Measurements from ENCODE around the gene ADAMTS17.
"Not testable (repeated sequence)": the region's sequence is repeated elsewhere in the genome, so short reads cannot be mapped to it uniquely, and the experiment has no call there.

Gene ADAMTS17

DNA sequence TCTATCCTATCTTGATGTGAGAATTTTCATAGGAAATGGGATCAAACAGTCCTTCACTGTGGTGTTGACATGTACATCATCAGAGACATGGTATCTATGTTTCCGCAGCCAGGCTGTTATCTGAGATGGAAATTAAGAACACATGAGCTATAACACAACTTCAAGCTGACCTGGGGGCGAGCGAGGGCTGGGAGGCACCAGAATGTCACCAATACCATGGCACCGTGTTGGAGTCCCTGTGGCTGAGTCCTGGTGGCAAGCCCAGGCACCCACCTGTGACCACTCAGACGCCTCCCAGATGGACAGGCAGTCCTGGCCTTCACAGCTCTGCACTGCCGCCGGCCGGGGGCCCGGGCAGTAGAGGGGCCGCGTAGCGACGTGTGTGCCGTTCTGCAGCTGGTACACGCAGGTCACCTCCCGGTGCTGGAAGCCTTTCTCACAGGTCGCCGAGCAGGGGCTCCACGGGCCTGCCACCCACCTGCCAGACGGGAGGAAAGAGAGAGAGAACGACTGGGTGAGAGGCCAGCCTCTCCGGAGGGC lies 344.6 kb downstream of the ADAMTS17 start:
- DNase-seq (ENCODE audit: low spot score), result no peak

- DNase-seq (ENCODE audit: low spot score), result no peak
Measured at GRCh38 chr15:99996660-99997059, 345.1 kb downstream of the ADAMTS17 start.

DNA sequence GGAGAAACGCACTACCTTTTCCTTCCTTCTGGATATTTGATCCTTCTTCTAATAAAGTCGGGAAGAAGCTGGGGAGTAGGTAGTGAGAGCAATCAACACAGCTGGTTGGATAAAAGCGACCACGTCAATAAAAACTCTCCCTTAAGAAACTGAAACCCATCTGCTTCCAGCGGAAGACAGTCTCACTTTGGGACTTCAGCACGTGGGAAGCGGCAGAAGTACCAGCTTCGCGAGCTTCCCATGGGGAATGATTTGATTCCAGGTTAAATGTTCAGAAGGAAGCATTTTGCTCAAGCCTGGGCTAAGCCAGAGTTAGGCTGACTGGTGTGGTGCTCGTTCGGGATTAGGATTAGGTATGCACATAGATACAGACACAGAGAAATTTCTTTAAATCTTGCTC lies 346.2 kb downstream of the ADAMTS17 start:
- DNase-seq (ENCODE audit: low spot score), result no peak

DNA sequence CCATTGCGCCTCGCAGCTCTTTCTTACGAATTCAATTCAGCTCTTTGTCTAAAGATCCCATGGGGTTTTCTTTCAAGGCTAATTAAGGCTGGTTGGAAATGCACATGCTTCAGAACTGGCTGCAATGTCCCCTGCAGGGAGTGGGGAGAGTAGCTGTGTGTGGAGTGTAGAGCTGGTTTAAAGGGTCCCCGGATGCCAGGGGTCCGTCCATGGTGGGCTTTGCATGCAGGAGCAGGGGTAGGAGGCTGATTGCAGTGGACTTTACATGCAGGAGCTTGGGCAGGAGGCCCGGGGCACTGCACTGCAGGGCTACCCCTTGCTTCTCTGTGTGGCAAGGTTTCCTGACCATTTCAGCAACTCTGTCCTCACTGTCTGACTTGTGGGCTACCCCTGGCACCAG lies 346.9 kb downstream of the ADAMTS17 start:
- DNase-seq (ENCODE audit: low spot score), result no peak

DNA sequence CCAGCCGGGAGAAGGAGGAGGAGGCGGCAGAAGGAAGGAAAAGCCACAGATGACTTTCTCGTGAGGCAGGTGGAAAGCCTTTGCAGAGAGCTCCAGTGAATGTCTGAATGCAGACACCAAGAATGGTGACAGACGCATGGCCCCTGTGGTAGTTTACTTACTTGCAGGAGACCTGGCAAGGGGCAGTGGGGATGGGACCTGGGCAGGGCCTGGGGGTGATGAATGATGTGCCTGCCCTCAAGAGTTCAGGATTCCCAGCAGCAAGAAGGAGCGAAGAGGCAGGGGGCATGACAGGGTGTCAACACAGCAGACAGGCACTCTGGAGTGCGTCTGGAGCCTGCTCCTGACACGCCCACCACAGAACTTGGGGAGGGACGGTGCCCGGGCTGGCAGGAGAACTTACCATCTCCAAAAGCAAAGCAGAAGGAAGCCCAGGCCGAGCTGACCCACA lies 348.1 kb downstream of the ADAMTS17 start:
- no peak for DNase-seq (ENCODE audit: low spot score)

DNA sequence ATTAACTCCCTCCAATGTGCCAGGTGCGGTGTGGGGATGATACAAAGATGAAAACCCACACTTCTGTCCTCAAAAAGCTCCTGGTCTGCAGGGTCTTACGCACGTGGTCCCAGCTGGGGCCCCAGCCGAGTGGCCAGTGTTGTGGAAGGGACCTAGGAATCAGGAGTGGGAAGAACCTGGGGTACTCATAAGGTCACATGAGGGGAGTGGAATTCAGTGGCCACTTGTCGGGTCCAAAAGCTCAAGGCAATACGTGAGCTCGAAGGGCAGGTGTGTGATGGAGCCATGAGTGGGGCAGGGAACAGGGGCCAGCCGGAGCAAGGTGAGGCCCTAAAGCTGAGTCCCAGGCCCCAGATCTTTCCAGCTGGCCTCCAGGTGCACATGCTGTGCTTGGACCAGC lies 348.5 kb downstream of the ADAMTS17 start:
- no peak for DNase-seq (ENCODE audit: low spot score)

DNA sequence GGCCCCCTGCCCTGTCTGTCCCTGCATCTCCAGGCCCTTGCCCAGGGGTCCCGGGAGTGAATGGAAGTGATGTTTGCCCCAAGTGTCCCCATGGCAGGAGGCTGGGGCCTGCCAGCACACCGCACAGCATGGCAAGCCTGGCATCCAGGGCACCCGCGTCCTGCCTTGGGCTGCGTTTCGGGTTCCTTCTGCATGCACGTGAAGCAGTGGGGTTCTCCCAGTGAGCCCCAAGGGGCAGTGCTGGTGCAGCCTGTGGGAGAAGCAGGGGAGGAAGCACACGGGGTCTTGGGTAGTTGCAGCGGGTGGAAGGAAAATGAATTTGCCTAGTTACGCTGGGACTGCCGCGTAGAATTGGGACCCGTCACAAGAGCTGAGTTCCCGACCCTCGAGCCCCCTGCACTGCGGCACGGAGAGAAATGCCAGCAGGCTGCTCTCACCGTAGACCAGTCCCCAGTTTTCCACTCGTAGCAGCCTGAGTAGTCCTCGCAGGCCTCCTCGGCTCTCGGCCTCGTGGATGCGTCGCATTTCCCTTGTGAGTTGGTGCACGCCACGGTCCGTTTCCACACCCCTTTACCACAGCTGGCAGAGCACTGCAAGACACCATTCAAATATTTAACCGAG lies 349.1 kb downstream of the ADAMTS17 start:
- DNase-seq (ENCODE audit: low spot score), result no peak

DNA sequence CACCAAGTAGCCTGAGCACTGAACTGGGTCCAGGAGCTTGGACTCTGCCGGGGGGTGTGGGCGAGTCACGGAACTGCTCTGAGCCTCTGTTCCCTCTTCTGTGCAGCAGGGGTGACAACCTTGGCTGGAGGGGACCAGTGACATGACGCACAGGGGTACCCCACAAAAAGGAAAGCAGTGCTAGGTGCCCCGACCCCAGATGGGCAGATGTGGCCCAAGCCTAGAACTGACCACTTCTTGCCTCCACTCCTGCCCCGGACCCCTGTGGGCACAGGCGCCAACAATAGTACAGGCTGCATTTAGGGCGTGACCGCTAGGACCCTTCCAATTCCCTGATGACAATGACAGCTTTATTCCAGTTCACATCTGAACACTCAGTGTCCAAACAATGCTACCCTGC lies 352.7 kb downstream of the ADAMTS17 start:
- DNase-seq (ENCODE audit: low spot score), result no peak

DNA sequence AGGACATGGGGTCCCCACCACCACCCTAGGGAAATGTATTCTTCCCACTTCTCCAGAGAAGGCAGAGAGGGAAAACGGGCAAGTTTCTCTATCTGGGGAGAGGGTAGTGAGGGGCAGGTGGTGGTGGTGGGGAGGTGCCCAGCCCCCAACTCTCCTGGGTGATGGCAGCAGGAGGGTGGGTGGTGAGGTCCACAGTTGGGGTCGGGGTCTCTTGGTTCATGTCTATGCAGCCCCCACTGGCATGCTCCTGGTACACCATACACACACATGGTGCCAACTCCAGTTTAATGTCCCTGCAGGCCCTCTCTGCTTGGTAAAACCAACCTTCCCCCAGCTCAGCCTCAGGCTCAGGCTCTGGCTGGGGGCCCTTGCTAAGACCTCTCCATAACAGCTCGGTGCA lies 354.1 kb downstream of the ADAMTS17 start:
- DNase-seq (ENCODE audit: low spot score), result no peak

DNA sequence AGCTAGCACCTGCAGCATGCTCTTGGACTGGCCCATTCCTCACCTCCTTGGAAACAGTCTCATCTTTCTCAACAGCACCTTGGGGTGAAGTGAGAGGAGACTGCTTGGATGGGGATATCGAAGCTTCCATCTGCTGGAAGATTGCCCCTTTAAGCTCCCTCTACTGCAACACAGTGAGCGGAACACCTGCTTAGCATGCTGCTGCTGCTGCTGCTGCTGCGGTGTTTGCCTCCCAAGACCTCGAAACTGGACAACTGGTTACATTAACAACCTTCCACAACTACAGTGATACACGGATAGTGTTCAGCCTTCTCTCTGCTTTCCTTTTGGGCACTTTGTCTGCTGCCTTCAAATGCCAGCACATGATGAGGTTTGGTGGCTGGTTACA lies 354.7 kb downstream of the ADAMTS17 start:
- DNase-seq (ENCODE audit: low spot score), result no peak

- no peak for DNase-seq (ENCODE audit: low spot score)
Measured at GRCh38 chr15:99986297-99987118, 355.3 kb downstream of the ADAMTS17 start.

- no peak for DNase-seq (ENCODE audit: low spot score)
Measured at GRCh38 chr15:99985878-99986277, 355.9 kb downstream of the ADAMTS17 start.

DNA sequence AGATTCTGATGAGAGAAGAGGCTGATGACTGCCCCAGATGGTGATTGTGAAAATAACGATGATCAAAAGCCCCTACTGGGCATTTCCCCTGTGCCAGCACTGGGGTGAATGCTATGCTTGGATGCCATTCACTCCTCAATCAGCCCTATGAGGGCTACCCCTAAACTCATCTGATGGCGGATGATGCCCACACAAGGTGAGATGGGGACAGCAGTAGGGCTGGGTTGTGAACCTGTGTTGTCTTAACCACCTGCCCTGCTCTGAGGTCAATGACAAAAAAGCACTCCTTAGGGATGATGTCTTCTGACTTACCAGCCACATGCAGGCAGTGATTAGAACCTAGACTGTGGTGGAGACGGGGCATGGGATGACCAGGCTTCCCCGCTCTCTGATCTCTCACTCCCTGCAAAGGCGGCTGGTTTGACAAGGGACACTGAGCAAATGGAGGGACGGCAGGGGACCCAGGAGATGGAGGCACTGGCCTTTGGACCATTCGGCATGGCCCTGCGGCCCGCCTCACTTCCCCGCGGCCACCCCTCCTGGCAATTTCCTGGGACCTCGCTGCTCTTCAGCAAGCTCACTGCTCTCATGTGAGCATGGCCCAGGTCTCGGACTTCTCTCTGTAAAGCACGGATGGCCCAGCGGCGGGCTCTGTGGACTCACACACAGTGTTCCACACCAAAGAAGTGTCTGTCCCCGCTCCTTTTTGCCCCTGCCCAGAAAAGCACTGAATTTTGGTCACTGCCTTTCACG lies 357.1 kb downstream of the ADAMTS17 start:
- DNase-seq (ENCODE audit: low spot score), result no peak

GRCh38 chr15:99983886-99984286 lies 357.9 kb downstream of the ADAMTS17 start:
- no peak for DNase-seq (ENCODE audit: low spot score)

GRCh38 chr15:99983171-99983885 lies 358.4 kb downstream of the ADAMTS17 start:
- DNase-seq (ENCODE audit: low spot score), result no peak

- DNase-seq (ENCODE audit: low spot score), result no peak
Measured at GRCh38 chr15:99982662-99983061, 359.1 kb downstream of the ADAMTS17 start.

DNA sequence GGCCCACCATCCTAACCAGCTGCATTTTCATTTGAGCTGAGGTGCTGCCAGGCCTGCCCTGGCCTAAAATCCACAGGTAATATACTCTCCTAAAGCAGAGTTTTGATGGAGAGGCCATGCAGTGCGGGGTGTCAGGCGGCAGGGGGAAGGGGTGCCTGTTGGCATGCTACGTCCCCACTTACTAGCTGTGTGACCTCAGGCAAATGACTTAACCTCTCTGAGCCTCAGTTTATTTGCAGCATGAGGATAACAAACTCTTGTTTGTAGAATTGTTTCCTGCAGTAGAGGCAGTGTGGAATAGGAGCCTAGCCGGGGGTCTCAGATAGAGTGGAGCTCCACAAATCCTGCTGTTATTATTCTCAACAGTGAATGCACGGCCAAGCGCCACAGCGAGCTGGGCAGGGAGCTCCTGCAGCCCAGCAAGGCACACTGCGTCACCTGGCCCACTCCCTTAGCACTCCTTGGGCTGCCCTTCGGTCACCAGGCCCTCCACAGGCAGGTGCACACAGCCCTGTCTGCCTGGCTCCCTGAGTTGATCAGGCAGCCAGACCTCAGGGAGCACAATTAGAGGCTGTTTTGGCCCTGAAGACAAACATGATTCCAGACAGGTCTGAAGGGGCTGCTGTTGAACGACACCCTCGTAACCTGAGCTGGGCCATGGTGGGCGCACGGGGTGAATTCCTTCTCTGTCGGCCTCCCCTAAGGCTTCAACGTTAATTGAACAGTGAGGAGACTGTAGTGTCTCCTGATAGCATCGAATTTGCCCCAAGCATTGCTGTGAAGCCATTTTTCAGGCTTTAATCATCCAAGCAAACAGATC lies 359.7 kb downstream of the ADAMTS17 start:
- no peak for DNase-seq (ENCODE audit: low spot score)

DNA sequence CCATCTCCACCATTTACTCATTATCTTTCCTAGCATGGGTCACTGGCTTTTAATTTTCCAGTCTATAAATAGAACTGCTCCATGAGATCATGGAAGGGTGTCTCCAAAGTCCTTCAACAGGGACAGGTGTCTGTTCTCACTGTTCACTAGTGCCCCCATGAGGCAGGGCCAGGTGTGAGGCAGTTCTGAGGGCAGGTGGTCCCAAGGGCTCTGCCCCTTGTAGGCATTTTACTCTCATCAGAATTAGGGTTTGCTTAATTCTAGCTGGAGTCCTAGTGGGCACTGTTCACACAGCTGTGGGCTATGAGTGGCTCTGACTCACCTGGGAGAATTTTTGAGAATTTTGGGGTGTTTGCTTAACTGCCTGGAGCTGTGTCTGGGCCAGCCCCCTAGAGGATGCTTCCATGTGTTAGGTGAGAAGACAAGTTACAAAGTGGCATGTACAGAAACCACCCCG lies 360.6 kb downstream of the ADAMTS17 start:
- no peak for DNase-seq (ENCODE audit: low spot score)

DNA sequence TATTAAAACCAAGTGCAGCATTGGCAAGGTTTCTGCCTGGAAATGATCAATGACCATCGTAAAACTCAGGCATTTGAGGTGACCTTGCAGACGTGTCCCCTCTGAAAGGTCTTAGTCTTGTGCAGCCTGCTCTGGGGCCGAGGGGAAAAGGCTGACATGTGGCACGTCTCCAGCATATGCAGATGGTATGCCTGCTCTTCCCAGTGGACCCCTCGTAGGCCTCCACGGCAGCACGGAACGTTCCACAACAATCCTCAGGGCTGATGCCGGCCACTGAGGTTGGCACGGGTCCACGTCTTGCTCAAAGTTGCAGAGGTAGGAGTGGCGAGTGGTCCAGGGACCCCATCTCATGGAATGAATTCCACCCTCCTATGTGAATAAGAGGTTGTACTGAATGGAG lies 361.0 kb downstream of the ADAMTS17 start:
- no peak for DNase-seq (ENCODE audit: low spot score)

DNA sequence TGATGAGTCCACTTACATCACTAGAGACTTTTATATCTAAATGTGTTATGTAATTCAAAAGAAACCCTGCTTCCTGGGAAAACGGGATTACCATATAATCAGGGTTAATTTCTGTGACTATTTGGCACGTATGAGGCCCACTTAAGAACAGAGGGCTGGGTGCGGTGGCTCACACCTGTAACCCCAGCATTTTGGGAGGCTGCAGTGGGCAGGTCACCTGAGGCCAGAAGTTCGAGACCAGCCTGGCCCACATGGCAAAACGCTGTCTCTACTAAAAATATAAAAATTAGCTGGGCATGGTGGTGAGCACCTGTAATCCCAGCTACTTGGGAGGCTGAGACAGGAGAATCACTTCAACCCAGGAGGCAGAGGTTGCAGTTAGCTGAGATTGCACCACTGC lies 361.9 kb downstream of the ADAMTS17 start:
- not testable (repeated sequence) for DNase-seq (ENCODE audit: low spot score)

DNA sequence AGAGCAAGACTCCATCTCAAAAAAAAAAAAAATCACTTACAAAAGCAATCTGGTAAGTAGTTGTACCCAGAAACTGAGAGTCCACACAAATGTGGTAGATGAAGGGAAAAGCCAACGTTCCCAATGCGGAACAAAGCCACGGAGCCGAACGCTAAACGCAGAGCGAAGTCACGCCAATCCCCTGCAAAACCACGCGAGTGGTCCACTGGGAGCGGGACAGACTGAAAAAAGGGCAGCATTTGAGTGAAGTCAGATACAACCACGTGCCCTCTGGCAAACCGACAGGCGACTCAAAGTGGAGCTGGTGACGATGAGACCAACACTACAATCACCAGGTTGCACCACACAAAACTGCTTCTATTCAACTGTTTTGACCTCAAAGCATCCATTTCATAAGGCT lies 362.4 kb downstream of the ADAMTS17 start:
- DNase-seq (ENCODE audit: low spot score), result no peak
